A204.1 (cell line): ENCODE results near the gene NBEA.
A peak's percentile ranks its signal among the peaks of the same experiment; 100 is the strongest.
"Not testable (repeated sequence)": the region's sequence is repeated elsewhere in the genome, so short reads cannot be mapped to it uniquely, and the experiment has no call there.

ENCODE experiments used
- FAIRE-seq: peaks from 2 replicates; lab custom pipeline; 2012; peaks lifted over from hg19 to GRCh38; lab: Jason Lieb, UNC

The NBEA gene

DNA sequence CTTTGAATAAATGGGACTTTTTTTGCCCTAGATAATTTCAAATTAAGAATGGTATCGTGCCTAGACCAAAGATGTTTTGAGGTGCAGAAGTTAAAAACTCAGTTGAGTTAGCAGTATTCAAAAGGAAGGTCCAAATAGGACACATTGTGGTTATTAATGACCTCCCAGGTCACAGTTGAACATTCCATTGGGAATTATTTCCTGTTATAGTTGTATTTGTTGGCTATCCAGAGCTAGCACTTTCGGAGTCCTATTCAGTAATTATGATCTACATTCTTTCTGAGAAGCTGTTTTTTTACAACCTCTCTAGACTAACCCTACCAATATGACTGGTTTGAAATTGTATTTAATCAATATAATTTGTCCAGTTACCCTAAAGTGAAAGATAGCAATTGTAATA is 450.7 kb downstream of the NBEA start:
- FAIRE-seq, result no peak

DNA sequence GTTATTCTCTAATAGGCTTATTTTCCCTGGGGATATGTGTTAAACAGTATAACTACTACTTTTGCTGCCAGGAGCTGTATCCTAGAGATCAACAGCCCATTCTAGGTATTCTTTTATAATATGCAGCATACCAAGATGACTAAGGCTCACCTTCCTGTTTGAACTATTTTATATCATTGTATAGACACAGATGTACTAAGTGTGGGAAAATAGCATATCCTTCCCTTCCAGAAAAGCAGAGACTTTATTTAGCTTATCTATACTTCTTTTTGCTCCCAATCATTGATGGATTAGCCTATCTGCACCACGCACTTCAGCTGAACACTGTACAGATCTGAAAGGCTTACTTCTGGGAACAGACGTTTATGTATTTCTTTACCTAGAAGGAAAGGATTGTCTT is 451.8 kb downstream of the NBEA start:
- FAIRE-seq, result no peak

DNA sequence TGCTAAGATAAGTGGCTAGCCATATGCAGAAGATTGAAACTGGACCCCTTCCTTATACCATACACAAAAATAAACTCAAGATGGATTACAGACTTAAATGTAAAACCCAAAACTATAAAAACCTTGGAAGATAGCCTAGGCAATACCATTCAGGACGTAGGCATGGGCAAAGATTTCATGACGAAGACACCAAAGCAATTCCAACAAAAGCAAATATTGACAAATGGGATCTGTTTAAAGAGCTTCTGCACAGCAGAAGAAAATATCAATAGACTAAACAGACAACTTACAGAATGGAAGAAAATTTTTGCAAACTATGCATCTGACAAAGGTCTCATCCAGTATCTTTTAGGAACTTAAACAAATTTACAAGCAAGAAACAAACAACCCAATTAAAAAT is 466.2 kb downstream of the NBEA start:
- FAIRE-seq, result not testable (repeated sequence)

DNA sequence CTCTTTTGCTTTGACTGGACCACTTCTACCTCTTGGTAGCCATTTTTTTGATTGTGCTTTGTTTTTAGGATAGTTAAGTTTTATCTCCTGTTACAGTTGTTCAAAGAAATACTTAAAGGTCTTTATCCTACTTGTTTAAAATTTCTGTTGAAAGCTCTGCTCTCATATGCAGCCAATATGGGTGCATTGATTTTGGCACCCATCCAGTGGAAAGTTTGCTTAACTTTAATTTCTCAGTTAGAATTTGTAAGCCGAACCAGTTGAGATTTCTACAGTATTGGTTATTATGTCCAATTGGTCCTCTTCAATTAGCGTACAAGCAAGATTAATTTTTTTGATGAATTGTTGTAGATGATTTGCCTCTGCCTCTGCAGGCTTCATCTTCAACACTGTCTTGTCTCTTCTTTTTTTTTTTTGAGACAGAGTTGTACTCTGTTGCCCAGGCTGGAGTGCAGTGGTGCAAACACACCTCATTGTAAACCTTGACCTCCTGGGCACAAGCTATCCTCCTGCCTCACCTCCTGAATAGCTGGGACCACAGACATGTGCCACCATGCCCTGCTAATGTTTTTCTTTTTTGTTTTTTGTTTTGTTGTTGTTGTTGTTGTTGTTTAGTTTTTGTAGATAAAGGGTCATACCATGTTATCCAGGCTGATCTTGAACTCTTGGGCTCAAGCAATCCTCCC is 469.1 kb downstream of the NBEA start:
- no peak for FAIRE-seq

DNA sequence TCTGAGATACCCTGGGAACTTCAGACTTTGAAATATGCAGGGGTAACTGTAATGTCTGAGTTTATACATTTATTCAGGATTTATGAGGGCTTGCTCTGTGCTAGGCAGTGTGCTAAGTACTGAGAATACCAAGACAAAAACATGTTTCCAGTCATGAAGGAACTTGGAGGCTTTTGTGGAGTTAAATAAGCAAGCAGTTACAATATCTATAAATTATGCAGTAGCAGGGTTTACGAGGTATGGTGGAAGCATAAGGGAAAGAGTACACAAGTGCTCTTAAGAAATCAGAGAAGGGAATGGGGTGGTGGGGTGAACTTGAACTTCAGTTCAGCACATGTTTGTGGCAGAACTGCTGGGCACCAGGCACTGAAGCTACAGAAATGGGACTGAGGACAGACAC is 506.4 kb downstream of the NBEA start:
- FAIRE-seq, result no peak

DNA sequence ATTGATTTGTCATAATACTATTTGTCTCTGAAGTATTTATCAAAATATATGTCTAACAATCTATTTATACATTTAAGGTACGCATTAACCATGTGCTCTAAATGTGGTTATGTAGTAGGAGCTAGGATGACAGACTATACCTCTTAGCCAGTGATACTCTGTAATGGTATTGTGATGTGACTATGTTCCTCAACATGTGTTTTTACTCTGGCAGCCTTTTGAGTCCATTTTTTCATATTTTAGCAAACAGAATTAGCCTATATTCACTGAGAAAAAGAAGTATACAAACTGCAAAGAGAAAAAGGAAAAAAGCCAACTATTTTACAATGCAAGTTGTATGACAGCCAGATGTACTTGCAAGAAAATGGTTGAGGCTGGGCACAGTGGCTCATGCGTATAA is 507.8 kb downstream of the NBEA start:
- no peak for FAIRE-seq

DNA sequence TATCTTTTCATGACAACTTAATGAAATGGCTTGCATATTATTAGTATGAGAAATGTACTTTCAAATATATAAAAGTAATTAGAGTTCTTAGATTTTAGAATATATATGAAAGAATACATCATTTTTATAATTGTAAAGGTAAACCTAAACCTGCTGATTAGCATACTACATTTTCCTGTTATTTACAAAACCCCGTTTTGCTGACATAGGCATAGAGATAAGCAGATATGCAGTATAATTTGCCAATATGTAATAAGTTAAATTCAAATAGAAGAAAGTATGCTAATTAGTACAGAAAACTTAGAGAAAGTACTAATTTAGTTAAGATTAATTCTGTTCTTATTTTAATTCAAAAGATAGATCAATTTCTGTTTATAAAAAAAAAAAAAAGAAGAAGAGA is 513.0 kb downstream of the NBEA start:
- peak; percentile 83 for FAIRE-seq

DNA sequence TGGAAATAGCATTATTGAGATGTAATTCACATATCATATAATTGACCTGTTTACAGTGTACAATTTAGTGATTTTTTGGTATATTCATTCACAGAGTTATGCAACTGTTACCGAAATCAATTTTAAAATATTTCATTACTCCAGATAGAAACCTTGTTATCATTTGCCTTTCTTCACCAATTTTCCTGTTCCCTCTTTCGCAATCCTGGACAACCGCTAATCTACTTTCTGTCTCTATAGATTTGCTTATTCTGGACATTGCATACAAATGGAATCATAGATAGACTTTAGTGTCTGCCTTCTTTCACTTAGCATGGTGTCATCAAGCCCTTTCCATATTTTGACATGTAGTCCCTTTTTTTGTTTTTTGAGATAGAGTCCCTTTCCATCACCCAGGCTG is 515.2 kb downstream of the NBEA start:
- no peak for FAIRE-seq

DNA sequence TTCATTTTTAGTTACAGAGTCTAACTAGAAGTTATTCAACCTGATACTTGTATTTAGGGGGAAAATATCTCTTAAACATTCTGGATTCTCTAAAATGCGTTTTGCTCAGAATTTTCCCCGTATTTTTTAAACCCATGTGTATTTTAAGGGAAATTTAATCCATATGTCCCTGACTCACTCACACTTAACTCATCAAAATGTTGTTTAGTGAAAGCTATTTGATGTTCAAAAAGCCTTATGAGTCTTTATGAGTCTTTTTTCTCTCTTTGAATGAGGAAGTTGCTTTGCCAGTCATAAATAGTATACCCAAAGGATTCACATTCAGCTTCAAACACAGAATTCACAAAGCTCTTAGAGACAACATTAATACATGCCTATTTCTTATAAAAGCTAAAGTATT is 518.0 kb downstream of the NBEA start:
- no peak for FAIRE-seq

DNA sequence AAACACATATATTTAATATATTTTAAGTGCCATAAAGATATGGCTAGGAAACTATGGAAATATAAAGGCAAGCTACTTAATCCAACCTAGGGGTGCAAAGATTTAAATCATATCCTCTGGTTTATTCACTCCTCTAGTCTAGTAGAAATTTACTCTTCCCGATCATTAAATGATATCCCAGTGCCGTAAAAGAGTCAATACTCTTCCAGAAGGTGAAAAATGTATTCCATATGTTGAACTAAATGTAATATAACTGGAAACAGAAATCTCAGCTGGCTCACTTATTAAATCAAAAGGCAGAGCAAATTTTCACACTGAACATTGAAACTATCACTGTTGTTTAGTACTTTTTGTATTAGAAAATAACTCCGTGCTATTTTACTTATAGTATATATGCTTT is 523.3 kb downstream of the NBEA start:
- no peak for FAIRE-seq

DNA sequence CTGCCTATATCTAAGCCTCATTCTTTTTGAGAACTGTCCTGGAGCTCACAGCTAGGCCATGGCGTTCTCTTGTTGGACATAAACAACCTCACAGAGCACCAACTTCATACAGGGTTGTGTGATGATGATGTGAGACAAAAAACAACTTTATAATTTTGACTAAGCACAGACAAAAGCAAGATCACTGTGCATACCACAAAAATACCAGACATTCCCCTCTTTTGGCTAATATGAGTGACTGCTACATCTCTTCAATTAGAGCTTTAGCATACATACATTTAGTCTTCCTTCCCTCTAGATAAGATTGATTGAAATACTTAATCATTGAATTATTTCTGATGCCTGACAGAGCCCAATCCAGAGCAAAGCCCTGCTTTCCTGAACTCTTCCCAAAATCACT is 526.1 kb downstream of the NBEA start:
- FAIRE-seq, result no peak

DNA sequence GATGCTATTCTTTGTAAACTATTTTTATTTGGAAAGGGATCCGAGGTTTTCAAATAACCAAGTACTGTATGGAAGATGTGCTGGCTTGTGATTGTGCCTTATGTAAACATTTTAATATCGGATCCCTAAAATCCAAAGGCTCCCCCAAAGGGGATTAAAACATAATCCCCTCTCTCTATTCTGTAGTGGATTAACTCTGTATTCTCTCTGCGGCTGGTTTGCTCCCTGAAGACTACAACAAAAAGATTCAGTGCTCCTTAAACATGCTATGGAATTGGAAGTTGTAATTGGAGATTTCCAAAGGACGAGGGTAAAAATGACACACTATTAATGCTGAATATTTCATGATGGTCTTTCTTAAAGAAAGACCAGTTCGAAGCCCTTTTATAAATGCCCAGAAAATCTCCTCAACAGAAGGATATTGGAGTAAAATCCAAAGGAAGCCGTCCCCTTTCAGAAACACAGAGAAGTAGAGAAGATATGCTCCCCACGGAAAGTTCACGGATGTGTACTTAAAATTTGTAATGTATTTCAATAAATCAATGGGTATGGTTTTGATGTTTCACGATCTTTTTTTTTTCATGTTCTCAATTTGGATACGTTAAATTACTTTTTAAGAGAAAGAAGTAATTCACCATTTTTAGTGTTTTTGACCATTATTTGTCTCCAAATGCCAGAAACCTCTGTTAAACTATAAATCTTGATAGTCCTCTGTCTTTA is 527.9 kb downstream of the NBEA start:
- no peak for FAIRE-seq

DNA sequence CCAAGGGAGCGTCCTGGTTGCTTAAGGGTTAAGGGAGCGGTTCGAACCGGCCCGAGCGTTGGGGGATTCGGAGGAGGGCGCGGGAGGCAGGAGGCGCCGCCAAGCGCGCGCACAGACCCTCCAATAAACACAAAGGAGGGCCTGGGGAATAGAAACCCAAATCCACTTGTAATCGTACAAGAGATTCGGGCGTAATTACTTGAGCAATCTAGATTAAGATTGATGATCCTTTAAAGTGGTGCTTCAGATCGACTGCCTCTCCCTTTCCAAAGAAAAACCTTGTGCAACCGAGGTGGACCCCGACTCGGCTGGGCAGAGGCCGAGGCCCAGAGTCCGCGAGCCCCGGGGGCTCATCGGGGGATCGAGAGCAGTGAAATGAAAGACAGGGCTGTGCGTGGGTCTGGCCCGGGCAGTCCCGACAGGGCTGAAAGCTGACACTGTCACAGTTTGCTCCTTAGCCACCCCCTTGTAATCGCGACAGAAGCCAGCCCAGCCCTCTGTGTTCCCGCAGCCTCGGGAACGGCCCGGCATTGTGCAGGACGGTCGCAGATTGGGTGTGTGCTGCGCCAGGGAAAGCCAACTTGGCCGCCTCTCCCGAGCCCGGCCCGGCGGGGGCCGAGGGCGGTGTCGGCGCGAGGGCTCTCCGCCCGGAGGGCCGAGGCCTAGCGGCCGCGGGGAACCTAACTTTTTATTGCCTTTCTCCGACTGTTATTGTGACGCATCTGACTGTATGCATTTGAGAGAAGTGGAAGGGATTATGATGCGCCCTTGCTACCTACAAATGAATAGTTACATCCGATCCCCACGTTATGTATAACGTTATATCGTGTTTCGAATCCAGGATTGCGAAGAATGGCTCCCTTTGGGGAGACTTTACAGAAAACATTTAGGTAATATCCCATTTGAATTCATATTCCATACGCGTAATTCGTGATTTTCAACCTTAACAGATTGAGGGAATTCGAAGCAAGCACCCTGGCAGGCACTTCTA is 528.9 kb downstream of the NBEA start:
- no peak for FAIRE-seq

DNA sequence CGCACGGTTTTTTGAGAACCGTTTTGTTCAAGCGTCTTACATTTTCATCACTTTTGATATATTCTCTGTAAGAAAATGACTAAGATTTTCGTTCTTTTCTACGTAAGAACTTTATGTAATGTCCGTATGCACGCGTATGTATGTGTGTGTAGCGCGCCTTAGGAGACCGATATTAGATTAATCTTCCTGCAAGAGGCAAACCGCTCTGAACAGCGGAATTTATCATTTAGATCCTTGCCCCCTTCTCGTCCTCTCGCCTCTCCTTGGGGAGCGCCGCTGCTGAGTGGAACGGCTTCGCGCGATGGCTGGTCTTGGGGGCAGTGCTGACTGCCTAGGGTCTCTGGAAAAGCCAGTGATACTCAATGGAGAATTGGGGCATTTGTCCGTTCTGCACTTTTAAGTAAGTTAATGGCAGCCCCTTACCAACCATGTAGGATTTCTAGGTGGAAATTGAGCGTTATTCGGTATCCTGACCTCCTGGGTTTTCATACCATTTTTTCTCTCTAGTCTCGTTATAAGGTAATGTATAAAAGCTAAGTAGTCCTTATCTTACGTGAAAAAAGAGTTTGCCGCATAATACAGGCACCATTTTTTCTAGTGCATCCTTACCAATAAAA is 529.7 kb downstream of the NBEA start:
- FAIRE-seq, result no peak

DNA sequence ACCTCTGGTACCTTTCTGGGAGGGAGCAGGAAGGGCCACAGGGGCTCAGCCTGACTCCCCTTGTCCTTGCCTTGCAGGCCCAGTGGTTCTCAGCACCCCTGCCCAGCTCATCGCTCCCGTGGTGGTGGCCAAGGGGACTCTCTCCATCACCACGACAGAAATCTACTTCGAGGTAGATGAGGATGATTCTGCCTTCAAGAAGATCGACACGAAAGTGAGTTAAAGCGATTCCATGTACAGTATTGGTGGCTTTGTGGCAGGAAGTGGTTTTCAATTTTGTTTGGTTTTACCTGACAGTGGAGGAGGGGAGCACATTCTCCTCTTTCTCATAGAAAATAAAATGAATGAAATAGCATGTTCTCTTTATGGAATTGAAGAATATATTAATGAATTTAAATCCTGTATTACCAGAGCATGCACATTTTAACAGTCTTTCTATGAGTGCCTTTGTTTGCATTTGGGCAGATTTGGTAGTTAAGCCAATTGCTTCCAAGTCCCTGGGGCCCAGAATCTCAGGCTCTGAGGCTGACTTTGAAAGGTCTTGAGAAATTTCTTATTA is 530.3 kb downstream of the NBEA start:
- FAIRE-seq, result no peak

DNA sequence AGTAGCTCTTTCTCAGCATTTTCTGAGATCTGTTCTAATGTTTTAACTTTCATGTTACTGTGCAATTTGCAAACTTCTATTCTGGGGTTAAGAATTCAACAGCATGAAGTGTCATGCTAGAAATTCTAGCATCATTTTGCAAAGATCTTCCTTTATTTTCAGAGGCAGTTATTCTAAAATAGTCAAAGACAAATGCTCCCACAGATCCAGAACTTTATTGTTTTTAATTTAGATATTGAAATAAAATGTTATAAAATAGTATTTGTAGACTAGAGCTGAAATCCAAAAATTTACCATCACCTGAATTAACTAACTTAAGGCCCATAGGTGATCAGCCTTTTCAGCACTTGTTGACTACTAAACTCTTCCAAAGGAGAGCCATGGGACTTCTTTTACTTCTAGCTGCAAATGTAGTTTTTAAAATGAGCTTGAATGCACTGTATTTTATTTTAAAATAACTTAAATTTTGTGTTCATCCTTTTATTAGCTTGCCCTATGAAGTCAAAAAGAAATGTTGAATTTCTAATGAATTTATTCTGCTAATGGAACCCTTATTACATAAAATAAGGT is 531.2 kb downstream of the NBEA start:
- no peak for FAIRE-seq

DNA sequence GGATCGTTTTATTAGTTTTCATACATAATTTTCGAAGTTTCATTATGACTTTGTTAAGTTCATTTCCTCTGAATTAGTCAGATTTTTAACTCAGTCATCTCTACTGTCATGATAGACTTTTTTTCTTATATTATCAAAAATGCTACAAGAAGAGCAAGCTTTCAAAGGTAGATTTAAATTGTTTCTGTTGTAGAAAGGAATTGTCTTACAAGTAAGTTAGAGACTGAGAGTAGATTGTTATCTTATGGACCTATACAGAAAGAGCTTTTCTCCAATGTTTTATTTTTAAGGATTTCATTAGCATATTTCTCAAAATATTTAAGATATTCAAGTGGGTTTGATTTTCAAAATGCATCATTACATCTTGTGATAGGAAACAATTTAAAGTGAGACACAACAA is 531.7 kb downstream of the NBEA start:
- FAIRE-seq, result no peak

DNA sequence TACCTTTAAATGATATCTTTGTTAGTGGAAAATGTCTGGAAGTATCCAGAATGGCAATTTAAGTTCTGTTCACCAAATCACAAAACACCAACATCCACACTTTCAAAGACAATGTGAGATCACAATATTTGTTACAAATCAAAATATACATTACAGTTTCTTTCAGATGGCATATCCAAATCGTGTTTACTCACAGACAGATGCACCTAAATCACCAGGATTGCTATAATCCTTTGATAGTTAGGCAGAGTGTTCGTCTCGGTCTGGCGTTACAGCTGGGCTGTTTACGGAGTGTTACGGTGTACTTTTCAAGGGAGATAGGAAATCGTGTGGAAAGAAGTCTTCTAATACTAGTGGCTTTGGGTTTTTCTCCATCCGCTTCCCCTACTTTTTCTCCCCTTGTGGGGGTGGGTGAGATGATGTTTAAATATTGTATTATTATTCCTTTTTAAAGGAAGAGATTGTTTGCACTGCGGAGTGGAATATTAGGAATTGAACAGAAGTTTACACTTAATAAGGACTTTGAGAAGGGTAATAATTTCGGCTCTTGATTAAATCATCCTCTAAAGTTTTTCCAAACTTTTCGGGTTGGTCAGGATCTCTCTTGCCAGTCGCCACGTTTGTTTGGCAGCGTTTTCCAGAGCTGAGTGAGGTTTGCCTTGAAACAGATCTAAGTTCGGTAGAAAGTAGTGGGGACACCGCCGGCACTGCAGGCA is 532.6 kb downstream of the NBEA start:
- no peak for FAIRE-seq

DNA sequence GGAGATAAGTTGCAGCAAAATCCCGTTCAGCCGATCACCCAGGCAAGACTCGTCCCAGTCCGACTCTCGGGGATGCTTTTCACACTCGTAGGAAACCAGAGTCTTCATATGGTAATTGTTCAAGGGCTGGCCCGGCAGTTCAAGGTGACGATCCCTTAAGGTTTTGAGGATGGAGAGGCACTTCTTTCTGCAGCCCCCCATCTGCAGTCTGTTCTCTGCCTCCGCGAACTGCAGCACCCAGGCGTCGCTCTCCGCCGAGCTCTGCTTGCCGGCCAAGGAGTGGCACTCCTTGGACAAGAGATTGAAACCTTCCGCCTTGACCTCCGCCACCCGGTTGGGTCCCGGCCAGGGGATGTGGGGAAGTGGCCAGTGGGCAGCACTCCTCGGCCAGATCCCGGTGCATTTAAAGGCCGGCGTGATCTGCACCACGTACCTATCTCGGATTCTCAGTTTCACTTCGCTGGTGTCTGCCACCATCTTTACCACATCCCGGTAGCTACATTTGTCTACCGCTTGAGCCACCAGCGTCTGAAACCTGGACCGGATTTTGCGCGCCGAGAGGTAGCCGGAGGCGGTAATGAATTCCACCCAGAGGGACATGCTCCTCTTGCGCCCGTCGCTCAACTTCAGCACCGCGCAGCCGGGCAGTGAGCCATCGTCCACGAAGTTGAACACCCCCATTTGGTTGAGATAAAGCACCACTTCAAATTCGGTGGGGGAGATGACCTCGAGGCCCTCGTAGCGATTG is 533.3 kb downstream of the NBEA start:
- FAIRE-seq, result no peak
